ENCODE measurements around the gene FHL1.
"Not testable (repeated sequence)": the region's sequence is repeated elsewhere in the genome, so short reads cannot be mapped to it uniquely, and the experiment has no call there.

FHL1 gene

GRCh38 chrX:136147976-136148375 is 643 bp downstream of the FHL1 start:
- no peak for DNase-seq

GRCh38 chrX:136148391-136148790 is 1.1 kb downstream of the FHL1 start:
- no peak for DNase-seq

DNA sequence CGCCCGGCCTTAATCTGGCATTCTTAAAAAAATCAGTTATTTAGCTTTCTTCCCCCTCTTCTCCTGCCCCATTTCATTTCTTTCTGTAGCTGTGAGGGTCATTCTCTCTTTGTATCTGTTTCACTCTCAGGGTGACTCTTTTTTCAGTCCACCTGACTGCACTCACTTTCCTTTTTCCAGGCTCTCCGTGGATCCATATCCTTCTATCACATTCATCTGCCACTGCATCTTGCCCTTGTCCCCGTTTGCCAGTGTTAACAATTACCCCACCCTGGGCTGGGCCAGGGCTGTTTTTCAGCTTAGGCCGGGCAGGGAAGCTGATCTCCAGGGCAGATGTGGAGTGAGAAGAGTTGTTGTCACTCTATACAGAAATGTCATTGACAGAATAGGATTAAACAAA is 7.7 kb downstream of the FHL1 start:
- DNase-seq = no peak

DNA sequence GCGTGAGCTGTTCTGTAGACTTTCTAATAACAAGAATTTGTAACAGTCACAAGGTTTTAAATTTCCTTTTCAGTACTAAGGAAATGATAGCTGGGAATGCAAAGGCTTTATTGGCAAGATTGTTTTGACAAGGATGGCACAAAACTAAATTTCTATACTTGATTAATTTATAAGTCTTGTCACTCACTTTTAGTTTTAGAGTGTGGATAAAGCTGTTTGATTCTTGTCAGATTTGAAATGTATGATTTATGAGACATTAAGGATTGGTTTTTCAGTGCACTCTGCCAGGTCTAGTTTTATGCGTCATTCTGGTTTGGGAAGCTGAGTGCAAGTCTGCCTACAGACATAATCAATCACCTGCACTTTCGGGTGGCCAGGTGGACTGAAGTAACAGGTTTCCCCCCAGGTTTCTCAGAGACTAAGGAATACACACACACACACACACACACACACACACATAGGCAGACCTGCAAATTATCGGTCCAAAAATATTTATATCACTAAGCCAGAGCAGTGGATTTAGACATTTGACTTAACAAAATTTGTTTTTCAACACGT is 9.3 kb downstream of the FHL1 start:
- DNase-seq = no peak

DNA sequence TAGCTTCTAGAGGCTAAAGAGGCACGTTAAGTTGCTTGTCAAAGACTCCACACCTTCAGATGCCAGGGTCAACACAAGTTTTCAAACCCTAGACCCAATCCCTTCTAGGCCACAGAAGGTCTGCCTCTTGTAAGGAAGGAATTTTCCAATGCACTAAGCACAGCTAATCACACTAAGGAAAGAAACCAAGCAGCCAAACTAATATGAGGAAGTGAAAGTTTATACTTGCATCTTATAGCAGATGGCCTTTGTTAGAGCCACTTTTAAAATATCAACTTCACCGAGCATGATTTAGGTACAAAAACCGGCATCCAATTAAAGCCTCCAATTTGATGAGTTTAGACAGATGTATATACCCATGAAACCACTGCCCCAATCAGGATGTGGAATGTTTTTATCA is 9.9 kb downstream of the FHL1 start:
- DNase-seq = no peak

DNA sequence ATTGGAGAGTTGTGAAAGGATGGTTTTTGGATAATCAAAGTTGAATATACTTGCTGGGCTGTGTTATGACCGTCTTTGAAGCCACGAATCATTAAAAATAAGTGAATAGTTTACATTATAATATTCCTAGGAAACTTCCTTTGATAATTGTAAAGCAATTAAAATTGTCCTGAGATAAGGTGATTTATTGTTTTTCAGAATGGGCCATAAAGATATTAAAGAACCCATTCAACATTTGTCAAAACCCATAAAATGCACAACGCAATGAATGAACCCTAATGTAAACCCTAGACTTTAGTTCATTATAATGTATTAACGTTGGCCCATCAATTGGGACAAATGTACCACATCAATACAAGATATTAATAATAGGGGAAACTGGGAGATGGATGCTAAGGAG is 11.4 kb downstream of the FHL1 start:
- no peak for DNase-seq

DNA sequence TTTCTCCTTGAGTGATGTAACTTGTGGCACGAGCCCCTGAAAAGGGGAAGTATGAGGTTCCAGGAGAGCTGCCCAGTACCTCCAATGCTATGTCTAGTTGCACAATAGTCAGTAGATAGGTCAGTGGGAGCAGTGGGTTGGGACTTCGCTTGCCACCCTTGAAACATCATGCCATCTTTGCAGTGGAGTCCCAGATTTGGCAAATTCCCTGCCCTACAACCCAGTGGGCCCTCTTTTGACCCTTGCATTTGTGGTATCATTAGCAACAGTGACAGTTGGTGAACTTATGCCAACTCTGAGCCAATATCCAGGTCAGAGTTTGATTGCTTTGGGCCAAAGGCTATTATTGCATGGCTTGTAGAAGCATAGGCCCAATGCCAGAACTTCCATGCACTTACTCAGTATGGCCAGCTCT is 12.3 kb downstream of the FHL1 start:
- no peak for DNase-seq

- DNase-seq = no peak
Observed at GRCh38 chrX:136162827-136163570, 15.7 kb downstream of the FHL1 start.

DNA sequence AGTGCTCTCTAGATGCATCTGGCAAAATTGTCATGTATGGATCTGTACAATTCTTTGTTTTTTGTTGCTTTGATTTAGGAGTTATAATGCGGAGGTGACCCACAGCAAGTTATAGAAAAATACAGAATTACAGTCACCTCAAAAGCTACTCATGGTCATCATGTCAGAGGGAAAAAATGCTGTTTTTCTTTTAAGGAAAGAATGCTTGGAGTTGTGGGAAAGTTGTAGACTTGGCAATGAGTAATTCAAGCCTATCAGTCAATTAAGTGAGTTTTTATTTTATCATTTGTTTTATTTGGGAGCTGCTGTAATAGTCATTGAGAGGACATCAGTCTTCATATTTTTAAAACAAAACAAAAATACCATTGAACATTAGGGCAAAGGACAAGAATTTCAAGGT is 16.4 kb downstream of the FHL1 start:
- DNase-seq = no peak

DNA sequence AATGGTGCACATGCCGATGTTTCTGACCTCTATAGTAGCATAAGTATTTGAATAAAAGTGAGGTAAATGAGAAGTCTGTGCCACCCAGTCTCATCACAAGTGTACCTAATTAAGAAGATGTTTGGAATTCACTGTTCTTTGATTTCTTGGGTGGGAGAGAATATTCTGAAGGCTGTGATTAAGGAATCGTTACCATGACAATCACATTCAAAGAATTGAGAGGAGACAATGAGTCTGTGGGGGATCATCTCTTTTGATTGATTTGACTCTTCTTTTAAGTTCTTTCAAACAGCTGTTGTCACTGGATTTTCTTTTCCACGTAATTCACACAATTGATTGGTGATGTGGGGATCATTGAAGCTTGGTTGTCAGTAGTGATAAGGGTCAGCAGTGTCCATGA is 18.1 kb downstream of the FHL1 start:
- DNase-seq = no peak

DNA sequence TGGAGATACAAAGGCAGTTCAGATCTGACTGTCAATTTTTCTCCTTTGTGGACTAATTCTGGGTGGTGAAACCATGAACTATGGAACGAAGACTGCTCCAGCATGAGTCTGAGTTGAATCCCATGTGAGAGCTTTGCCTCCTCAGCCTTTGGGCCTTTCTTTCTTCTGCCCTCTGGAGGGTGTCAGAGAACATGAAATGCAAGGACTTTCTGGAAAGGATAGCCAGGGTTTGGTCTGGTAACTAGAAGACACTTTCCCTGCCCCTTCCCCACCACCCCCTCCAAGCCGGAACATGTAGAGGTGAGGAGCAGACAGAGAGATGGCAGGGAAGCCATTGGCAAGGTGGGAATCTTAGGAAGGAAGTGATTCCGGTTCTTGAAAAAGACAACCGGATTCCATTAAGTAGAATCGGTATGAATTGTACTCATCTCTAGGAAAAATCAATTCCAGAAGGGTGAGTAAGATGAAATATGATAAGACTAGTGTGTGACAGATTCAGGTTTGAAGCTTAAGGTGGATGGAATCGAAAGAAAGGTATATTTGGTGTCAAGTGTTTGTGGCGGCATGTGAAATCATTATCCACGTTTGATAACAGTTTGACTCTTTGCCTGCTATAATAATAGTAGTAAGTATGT is 19.0 kb downstream of the FHL1 start:
- DNase-seq = no peak

DNA sequence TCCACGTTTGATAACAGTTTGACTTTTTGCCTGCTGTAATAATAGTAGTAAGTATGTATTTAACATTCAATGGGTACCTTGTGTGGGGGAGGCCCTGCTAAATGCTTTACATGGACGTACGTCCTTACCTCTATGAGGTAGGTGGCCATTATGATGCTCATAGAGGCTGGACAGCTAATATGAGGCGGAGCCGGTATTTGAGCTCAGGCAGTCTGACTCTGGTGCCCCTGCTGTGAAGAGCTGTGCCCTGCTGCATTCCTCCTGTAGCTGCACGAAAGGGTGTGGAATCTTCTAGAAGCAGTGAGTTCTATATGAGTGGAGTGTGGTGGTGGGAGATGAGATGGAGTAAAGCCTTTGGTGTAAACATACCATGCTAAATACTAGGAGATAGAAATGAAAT is 20.7 kb downstream of the FHL1 start:
- DNase-seq = not testable (repeated sequence)

GRCh38 chrX:136168929-136169735 is 21.8 kb downstream of the FHL1 start:
- no peak for DNase-seq

DNA sequence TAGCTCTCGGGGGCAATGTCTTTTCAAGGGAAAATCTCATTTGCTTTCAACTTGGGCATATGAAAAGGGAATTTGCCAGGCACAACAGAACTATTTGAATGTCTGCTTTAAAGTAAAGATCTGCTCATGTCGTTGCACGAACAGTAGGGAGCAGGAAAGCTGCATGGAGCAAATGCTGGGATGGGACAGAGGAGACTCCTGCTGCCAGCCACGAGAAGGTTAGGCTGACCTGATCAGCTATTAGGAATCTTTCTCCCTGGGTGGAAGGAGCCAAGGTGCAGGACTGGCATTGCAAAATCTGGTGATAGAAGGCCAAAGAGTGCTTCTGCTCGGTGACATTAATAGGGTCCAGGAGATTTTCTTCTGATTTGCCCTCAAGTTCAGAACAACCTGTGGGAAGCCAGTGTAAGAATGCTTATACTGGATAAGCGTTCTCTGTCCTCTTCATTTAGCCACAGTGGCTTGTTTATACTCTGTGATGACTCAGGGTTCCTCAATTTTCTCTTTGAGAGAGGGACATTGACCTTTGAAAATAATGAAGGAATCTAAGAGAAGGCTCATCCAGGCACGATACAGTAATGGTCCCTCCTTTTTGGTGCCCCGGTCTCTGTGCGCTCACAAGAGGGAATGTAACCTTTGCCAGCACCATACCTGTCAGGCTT is 22.9 kb downstream of the FHL1 start:
- DNase-seq = no peak

- no peak for DNase-seq
Observed at GRCh38 chrX:136171420-136171819, 24.1 kb downstream of the FHL1 start.

DNA sequence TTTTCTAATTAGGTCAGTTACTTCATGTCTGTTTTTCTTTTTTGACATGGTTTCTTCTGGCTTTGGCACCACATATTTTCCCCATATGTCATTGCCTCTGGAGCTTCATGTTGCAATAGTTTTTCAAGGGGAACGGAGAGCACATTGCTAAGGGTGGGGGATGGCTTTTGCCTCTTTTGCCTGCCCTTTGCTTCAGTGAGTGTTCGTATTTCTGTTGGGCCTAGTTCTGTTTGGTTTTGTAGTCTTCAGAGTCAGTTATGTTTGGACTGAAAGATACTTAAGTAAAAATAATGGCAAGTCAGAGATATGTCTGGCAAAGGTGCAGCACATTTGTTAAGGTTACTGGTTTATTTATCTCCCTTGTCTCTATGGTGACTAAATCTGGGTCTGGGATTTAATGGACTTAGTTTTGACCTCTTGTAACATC is 29.1 kb downstream of the FHL1 start:
- DNase-seq = no peak

GRCh38 chrX:136179133-136179532 is 31.8 kb downstream of the FHL1 start:
- no peak for DNase-seq

GRCh38 chrX:136182414-136182813 is 35.1 kb downstream of the FHL1 start:
- DNase-seq = no peak

GRCh38 chrX:136183172-136183571 is 35.8 kb downstream of the FHL1 start:
- no peak for DNase-seq

DNA sequence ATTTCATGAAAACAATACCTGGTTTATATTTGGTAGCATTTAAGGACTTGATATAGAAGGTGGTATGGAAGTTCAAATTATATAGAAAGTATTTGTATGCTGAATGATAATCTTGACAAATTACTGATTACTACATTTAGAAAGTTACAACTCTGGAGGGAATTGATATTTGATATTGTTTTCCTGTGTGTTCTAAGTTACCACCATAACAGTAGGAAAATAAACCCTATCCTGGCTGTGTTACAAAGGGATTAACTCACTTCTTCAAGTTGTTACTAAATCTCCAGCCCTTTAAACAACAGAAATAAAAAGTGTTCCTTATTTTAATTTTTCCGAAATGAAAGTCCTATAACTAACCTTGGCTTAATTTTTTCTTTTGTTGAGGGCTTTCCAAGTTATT is 36.6 kb downstream of the FHL1 start:
- no peak for DNase-seq

DNA sequence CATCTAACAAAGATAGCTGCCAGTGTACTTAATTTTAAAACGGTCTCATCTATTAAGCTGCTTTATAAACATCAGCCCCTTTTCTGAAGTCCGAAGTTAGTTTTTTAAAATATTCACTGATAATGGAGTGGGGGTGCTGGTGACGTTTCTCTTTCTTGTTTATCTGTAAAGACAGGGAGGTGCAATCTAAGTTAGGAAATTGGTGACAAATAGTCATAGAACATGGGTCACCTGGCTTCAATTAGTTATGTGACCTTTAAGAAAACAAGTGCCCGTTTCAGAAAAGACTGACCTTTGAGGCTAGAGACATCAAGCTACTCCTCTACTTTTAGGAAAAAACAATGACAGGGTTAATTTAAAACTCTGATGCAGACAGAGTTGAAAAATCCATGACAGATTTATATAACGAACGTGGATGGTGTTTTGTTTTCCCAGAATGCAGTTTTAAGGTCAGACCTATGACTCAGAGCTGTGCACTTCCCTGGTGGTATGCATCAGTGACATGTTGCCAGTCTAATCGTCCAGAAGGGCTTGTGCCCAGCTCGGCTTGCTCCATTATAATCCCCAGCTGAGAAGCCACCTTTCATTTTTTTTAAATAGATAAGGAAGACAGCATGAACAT is 38.2 kb downstream of the FHL1 start:
- DNase-seq = no peak

DNA sequence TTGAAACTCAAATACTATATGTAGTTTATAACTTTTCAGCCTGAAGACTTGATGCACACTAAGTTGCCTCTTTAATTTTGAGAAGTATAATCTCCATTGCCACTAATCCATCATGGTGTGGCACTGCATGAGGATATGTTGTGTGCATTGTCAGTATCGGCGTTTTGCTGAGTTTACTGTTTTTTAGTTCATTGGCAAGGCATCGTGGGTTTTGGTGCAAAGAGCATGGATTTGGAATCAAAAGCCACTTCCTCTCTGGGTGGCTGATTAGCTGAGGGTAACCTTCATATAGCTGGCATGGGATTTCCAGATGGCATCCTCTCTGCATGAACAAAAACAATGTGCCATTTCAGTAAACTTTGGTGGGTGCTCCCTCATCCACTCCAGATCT is 38.7 kb downstream of the FHL1 start:
- no peak for DNase-seq

- no peak for DNase-seq
Observed at GRCh38 chrX:136189222-136189621, 41.9 kb downstream of the FHL1 start.

Measured in NCI-H1092 (cell line).